CD14-positive monocyte (primary cell): ENCODE data around the gene MARVELD3. TPM values are rescaled to one million over a fixed set of nuclear protein-coding genes. Genes with fewer than 3 reads are reported as not detected.
"Not testable (repeated sequence)": the region's sequence is repeated elsewhere in the genome, so short reads cannot be mapped to it uniquely, and the experiment has no call there.

Experiments
- DNase-seq, 3 donors: peaks; one replicate each; pipeline ENCODE4 v3.0.0-alpha.2; 2011 to 2022
- H2AFZ ChIP-seq: 2 replicates; pipeline ENCODE4 v1.6.0; 2012; ENCODE audit warnings: mild to moderate bottlenecking, low read depth, low read length, inconsistent platforms; ENCODE audit not compliant: insufficient read depth, poor library complexity, severe bottlenecking
- H3K27ac ChIP-seq, 2 donors: 1 replicate in 1 of 2; 2 replicates in 1 of 2; pipeline ENCODE4 v1.5.1; 2012 to 2013; ENCODE audit warnings: low read length in 2 of 2, control low read depth in 1 of 2, inconsistent platforms in 1 of 2, low read depth in 1 of 2, mild to moderate bottlenecking in 1 of 2
- H3K27me3 ChIP-seq, 2 donors: one replicate each; pipeline versions ENCODE4 v1.6.0 to v1.6.1; 2011 to 2013; ENCODE audit warnings: low read length in 2 of 2; ENCODE audit not compliant: control insufficient read depth in 2 of 2, insufficient read depth in 2 of 2
- H3K36me3 ChIP-seq, 2 donors: replicated peaks in 1 of 2; 1 replicate in 1 of 2; 2 replicates in 1 of 2; pipeline versions ENCODE4 v1.5.1 to v1.6.1; 2012 to 2013; ENCODE audit warnings: low read length in 2 of 2, control low read depth in 1 of 2, inconsistent platforms in 1 of 2, mild to moderate bottlenecking in 1 of 2; ENCODE audit not compliant: insufficient read depth in 2 of 2, control insufficient read depth in 1 of 2
- H3K4me1 ChIP-seq, 2 donors: 1 replicate in 1 of 2; 2 replicates in 1 of 2; pipeline versions ENCODE4 v1.5.1 to v1.6.1; 2012 to 2013; ENCODE audit warnings: low read length in 2 of 2, control low read depth in 1 of 2, inconsistent platforms in 1 of 2, mild to moderate bottlenecking in 1 of 2, moderate library complexity in 1 of 2; ENCODE audit not compliant: insufficient read depth in 2 of 2, control insufficient read depth in 1 of 2
- H3K4me2 ChIP-seq: replicated peaks from 2 replicates; pipeline ENCODE3; 2012; ENCODE audit warnings: low read length, moderate library complexity, mild to moderate bottlenecking; ENCODE audit not compliant: poor library complexity, severe bottlenecking; ENCODE audit errors: extremely low read depth
- H3K4me3 ChIP-seq, 3 experiments: fragments of 200-600 bp in 1 of 3; sonication (generic) in 1 of 3; replicated peaks in 1 of 3; 1 replicate in 2 of 3; 2 replicates in 1 of 3; pipeline ENCODE4 v1.5.1; 2011 to 2013; ENCODE audit warnings: low read length in 3 of 3, mild to moderate bottlenecking in 3 of 3, control low read depth in 2 of 3, low read depth in 2 of 3, inconsistent platforms in 1 of 3, moderate library complexity in 1 of 3
- H3K79me2 ChIP-seq: 2 replicates; pipeline ENCODE4 v1.6.0; 2012; ENCODE audit warnings: mild to moderate bottlenecking, control low read depth, inconsistent platforms, low read length, moderate library complexity; ENCODE audit not compliant: insufficient read depth
- H3K9ac ChIP-seq: 2 replicates; pipeline ENCODE4 v1.6.0; 2017; ENCODE audit warnings: low read length, mild to moderate bottlenecking; ENCODE audit not compliant: insufficient read depth, poor library complexity, severe bottlenecking
- H3K9me3 ChIP-seq, 2 donors: replicated peaks in 1 of 2; 1 replicate in 1 of 2; 2 replicates in 1 of 2; pipeline versions ENCODE4 v1.5.1 to v1.6.1; 2012 to 2013; ENCODE audit warnings: low read length in 2 of 2, control low read depth in 1 of 2; ENCODE audit not compliant: control insufficient read depth in 1 of 2, insufficient read depth in 1 of 2
- H4K20me1 ChIP-seq: 2 replicates; pipeline ENCODE4 v1.6.0; 2012; ENCODE audit warnings: mild to moderate bottlenecking, low read length, control low read depth, moderate library complexity; ENCODE audit not compliant: insufficient read depth
- H3K27ac Mint-ChIP-seq, 7 donors: one replicate each; pipeline ENCODE4 v1.8.0; 2020; ENCODE audit warnings: mild to moderate bottlenecking in 7 of 7, mixed read lengths in 7 of 7, moderate library complexity in 6 of 7, inconsistent platforms in 2 of 7
- H3K27me3 Mint-ChIP-seq, 3 donors: one replicate each; pipeline ENCODE4 v1.8.0; 2021 to 2022; ENCODE audit warnings: low read depth in 3 of 3, mild to moderate bottlenecking in 3 of 3, mixed read lengths in 3 of 3, moderate library complexity in 3 of 3, inconsistent platforms in 1 of 3
- H3K36me3 Mint-ChIP-seq, 2 donors: one replicate each; pipeline ENCODE4 v1.8.0; 2020; ENCODE audit warnings: mixed read lengths in 2 of 2, inconsistent platforms in 1 of 2, mild to moderate bottlenecking in 1 of 2
- H3K4me1 Mint-ChIP-seq: one replicate; pipeline ENCODE4 v1.8.0; 2020; ENCODE audit warnings: mild to moderate bottlenecking, mixed read lengths
- H3K4me3 Mint-ChIP-seq, 2 donors: one replicate each; pipeline ENCODE4 v1.8.0; 2020; ENCODE audit warnings: mild to moderate bottlenecking in 2 of 2, mixed read lengths in 2 of 2, moderate library complexity in 1 of 2
- H3K9me3 Mint-ChIP-seq, 7 donors: one replicate each; pipeline ENCODE4 v1.8.0; 2020 to 2022; ENCODE audit warnings: mixed read lengths in 7 of 7, mild to moderate bottlenecking in 6 of 7, moderate library complexity in 6 of 7, inconsistent platforms in 2 of 7
- CTCF ChIP-seq: fragments of 200-600 bp; IDR thresholded peaks from one replicate; pipeline ENCODE4 v1.8.0; 2022; ENCODE audit warnings: antibody characterized with exemption, mild to moderate bottlenecking
- WGBS: methylation state at CpG from one replicate; pipeline ENCODE4 v1.1.5; 2013; ENCODE audit warnings: missing lambda C conversion rate; ENCODE audit not compliant: insufficient coverage; 5-methylcytosine and 5-hydroxymethylcytosine counted together
- intact Hi-C, 2 donors: fragments of 100-400 bp; cut with micrococcal nuclease; formaldehyde crosslinking; loops; one replicate each; pipeline versions ENCODE4 v1.15.0 to v1.15.1; 2023
- polyA plus RNA-seq, 3 donors: library from polyadenylated mRNA; depleted of rRNA in 1 of 3; unstranded in 2 of 3; stranded (reverse) in 1 of 3; fragments of 300-500 nt in 2 of 3; fragments of >200 nt in 1 of 3; fragmentation: Illumina TruSeq in 2 of 3; gene quantifications; 1 replicate in 2 of 3; 2 replicates in 1 of 3; pipeline ENCODE4 v1.2.3, GENCODE V29; 2012 to 2021

The MARVELD3 gene
- polyA plus RNA-seq, 3 donors, result 0.12 TPM; not detected in 2

DNA sequence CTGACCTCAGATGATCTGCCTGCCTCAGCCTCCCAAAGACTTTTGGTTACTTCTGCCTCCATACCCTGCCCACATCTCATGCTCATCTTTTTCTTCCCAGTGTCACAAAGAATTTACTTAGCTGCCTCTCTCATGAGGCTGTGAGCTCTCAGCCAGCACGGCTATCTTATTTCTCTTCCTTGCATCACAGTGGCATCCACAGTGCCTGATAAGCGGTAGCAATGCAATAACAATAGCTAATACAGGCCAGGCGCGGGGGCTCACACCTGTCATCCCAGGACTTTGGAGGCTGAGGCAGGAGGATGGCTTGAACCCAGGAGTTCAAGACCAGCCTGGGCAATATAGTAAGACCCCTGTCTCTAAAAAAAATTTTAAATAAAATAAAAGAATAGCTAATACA, 15.5 kb upstream of the MARVELD3 start:
- Mint-ChIP-seq H3K27ac (no peak overlapping the region), H3K4me1 (no peaks in the 10 kb centered on the region), H3K4me3 (no peak overlapping the region), H3K27me3 (peaks cover 13 to 37% (median 17%) of the 10 kb centered on the region in 3 donors), H3K36me3 (no peaks in the 10 kb centered on the region), H3K9me3 (peaks cover 0 to 4% (median 0%) of the 10 kb centered on the region in 7 donors)
- 95% methylated on average over 3 of the region's 4 CpGs for WGBS
- Histone ChIP-seq H3K4me3 (no peak overlapping the region), H3K4me1 (no peaks in the 10 kb centered on the region), H3K9ac (no peak overlapping the region), H3K4me2 (no peak overlapping the region), H3K79me2 (no peaks in the 10 kb centered on the region), H4K20me1 (no peaks in the 10 kb centered on the region), H2AFZ (no peak overlapping the region), H3K36me3 (no peaks in the 10 kb centered on the region), H3K27ac (no peak overlapping the region), H3K27me3 (peaks cover 0 to 3% of the 10 kb centered on the region in 2 donors), H3K9me3 (no peaks in the 10 kb centered on the region)
- intact Hi-C loops, result loop anchor here (2.0 to 5.0 kb wide), 2 partner anchors 198 kb away; no protein-coding TSS in a partner anchor
- TF ChIP-seq CTCF, result no peak
- no peak for DNase-seq

GRCh38 chr16:71610936-71611871, 14.8 kb upstream of the MARVELD3 start:
- peak overlapping the region; percentile 21 for H2AFZ ChIP-seq
- H3K4me3 ChIP-seq, result no peak overlapping the region
- H3K4me1 Mint-ChIP-seq, result no peaks in the 10 kb centered on the region
- H3K9me3 Mint-ChIP-seq, result peaks cover 0 to 4% (median 0%) of the 10 kb centered on the region in 7 donors
- no peaks in the 10 kb centered on the region for H4K20me1 ChIP-seq
- peak; percentile 34 to 57 (median 36) for DNase-seq
- peak overlapping the region in 1 of 2 donors; percentile 35 for H3K4me3 Mint-ChIP-seq
- no peak overlapping the region for H3K4me2 ChIP-seq
- no peaks in the 10 kb centered on the region for H3K36me3 Mint-ChIP-seq
- no peaks in the 10 kb centered on the region for H3K4me1 ChIP-seq
- H3K27ac ChIP-seq, result no peak overlapping the region
- H3K9me3 ChIP-seq, result no peaks in the 10 kb centered on the region
- H3K36me3 ChIP-seq, result no peaks in the 10 kb centered on the region
- peak; percentile 92 for TF ChIP-seq CTCF
- H3K27ac Mint-ChIP-seq, result no peak overlapping the region
- H3K27me3 Mint-ChIP-seq, result peaks cover 13 to 37% (median 17%) of the 10 kb centered on the region in 3 donors
- H3K79me2 ChIP-seq, result no peaks in the 10 kb centered on the region
- peaks cover 0 to 3% of the 10 kb centered on the region in 2 donors for H3K27me3 ChIP-seq
- intact Hi-C loops, result loop anchor here (2.0 to 5.0 kb wide), 2 partner anchors 198 to 199 kb away; no protein-coding TSS in a partner anchor
- WGBS, result 14% methylated on average over 13 of the region's 19 CpGs
- no peak overlapping the region for H3K9ac ChIP-seq

DNA sequence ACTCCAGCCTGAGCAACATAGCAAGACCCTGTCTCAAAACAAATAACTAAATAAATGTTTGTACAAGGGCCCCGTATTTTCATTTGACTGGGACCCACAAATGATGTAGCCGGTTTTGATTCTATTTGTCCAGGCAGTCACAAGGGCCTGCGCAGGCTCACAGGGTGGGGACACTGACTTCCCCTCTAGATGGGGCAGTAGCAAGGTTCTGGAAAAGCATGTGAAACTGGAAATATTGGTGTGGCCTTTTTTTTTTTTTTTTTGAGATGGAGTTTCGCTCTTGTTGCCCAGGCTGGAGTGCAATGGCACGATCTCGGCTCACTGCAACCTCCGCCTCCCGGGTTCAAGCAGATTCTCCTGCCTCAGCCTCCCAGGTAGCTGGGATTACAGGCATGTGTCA, 11.0 kb upstream of the MARVELD3 start:
- H3K27ac ChIP-seq, H3K27ac Mint-ChIP-seq, H3K9ac ChIP-seq, H3K4me1 Mint-ChIP-seq, H3K9me3 Mint-ChIP-seq, H2AFZ ChIP-seq, DNase-seq, H3K4me3 Mint-ChIP-seq, H3K4me1 ChIP-seq, H3K36me3 ChIP-seq, H3K9me3 ChIP-seq, H3K27me3 ChIP-seq, H3K36me3 Mint-ChIP-seq, H3K4me3 ChIP-seq, H3K4me2 ChIP-seq, H3K79me2 ChIP-seq, H4K20me1 ChIP-seq: not testable (repeated sequence)
- intact Hi-C loops, result loop anchor here in 1 of 2 donors (5.0 kb wide), 1 partner anchor 203 kb away; no protein-coding TSS in a partner anchor
- WGBS, result 100% methylated on average over 3 of the region's 8 CpGs
- H3K27me3 Mint-ChIP-seq, result peaks cover 14 to 35% (median 20%) of the 10 kb centered on the region in 3 donors
